Superior temporal gyrus (tissue), 1 donor: ENCODE measurements around the gene LRBA.
"Not testable (repeated sequence)": the region's sequence is repeated elsewhere in the genome, so short reads cannot be mapped to it uniquely, and the experiment has no call there.

Source experiments
- DNase-seq: peaks from one replicate; pipeline ENCODE4 v3.0.0-alpha.2; 2016; ENCODE audit errors: extremely low spot score

The LRBA gene

GRCh38 chr4:150974750-150975149, 40.3 kb downstream of the LRBA start:
- no peak for DNase-seq

GRCh38 chr4:150974252-150974640, 40.8 kb downstream of the LRBA start:
- no peak for DNase-seq

GRCh38 chr4:150973626-150974251, 41.3 kb downstream of the LRBA start:
- DNase-seq, result no peak

- DNase-seq, result no peak
Measured at GRCh38 chr4:150972592-150972991, 42.5 kb downstream of the LRBA start.

- DNase-seq, result no peak
Measured at GRCh38 chr4:150971901-150972300, 43.2 kb downstream of the LRBA start.

GRCh38 chr4:150970685-150971151, 44.4 kb downstream of the LRBA start:
- DNase-seq, result no peak

GRCh38 chr4:150964754-150965153, 50.3 kb downstream of the LRBA start:
- DNase-seq, result no peak

- DNase-seq, result not testable (repeated sequence)
Measured at GRCh38 chr4:150963602-150964345, 51.3 kb downstream of the LRBA start.

GRCh38 chr4:150962245-150962644, 52.8 kb downstream of the LRBA start:
- DNase-seq, result no peak

GRCh38 chr4:150961566-150961965, 53.5 kb downstream of the LRBA start:
- DNase-seq, result no peak

- DNase-seq, result no peak
Measured at GRCh38 chr4:150960818-150961217, 54.3 kb downstream of the LRBA start.

GRCh38 chr4:150960079-150960478, 55.0 kb downstream of the LRBA start:
- no peak for DNase-seq

GRCh38 chr4:150957981-150958380, 57.1 kb downstream of the LRBA start:
- not testable (repeated sequence) for DNase-seq

GRCh38 chr4:150957095-150957494, 58.0 kb downstream of the LRBA start:
- DNase-seq, result not testable (repeated sequence)

GRCh38 chr4:150953916-150954315, 61.2 kb downstream of the LRBA start:
- not testable (repeated sequence) for DNase-seq

- DNase-seq, result no peak
Measured at GRCh38 chr4:150952167-150952845, 62.8 kb downstream of the LRBA start.

GRCh38 chr4:150950657-150951288, 64.3 kb downstream of the LRBA start:
- no peak for DNase-seq

GRCh38 chr4:150949943-150950342, 65.1 kb downstream of the LRBA start:
- DNase-seq, result no peak

GRCh38 chr4:150949342-150949741, 65.7 kb downstream of the LRBA start:
- no peak for DNase-seq

GRCh38 chr4:150948710-150949109, 66.4 kb downstream of the LRBA start:
- DNase-seq, result no peak

GRCh38 chr4:150948074-150948473, 67.0 kb downstream of the LRBA start:
- DNase-seq, result no peak

- DNase-seq, result no peak
Measured at GRCh38 chr4:150944660-150945059, 70.4 kb downstream of the LRBA start.
